NCI-H1105 treated with DMSO at 0.1 percent for 48 hours (cell line): ENCODE measurements around the gene SURF1.
A peak's percentile ranks its signal among the peaks of the same experiment; 100 is the strongest.
"Not testable (repeated sequence)": the region's sequence is repeated elsewhere in the genome, so short reads cannot be mapped to it uniquely, and the experiment has no call there.

Experiments
- DNase-seq: peaks from one replicate; lab custom pipeline; 2025; lab: John Stamatoyannopoulos, UW

The SURF1 gene

GRCh38 chr9:133356391-133357091, at the start of gene SURF1, which contains the start of gene SURF2:
TSS of gene SURF1 (minus strand) at chr9:133356487. CDS start at chr9:133356453, 34 bp downstream.
TSS of gene SURF2 (plus strand) at chr9:133356550. CDS start at chr9:133356593, 43 bp downstream.
- DNase-seq, result peak; percentile 68

DNA sequence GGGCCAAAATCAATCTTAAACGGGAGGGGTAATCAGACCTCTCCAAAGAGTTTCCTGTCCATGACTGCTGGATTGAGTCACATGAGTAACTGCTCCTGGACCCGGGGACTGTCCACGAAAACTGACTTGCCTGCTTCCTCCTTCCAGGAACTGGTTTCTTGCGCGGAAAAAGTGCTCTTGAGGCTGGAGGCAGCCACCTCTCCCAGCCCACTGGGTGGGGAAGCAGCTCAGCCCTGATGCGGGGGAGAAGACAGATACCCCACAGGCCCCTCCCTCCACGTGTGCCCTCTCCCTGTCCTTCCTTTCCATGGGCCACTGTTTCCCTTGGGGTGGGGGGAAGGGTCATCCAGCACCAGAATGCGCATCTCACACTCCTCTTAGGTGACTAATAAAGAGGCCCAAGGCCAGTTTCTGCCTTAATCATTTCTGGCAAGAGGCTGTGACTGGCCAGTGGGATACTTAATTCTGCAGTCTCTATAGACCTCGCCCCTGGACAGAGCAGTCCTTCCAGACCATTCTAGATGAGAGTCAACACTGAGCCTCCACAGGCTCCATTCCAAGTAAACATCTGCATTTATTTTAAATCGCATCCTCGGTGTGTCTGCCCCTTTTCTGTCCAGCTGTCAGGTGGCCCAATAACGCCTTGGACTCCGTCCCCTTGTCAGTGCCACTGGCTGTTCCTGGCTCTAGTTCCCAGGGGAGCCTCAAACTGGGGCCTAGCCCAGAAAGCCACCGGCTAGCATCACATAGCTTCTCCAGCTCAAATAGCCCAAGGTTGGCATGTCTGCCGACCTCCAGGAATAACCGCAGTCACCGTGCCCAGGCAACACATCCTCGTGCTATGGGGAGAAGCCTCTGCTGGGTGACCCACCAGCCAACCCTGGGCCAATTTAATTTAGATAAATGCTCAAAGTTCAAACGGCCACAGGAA, 49.5 kb upstream of the SURF1 start:
- no peak for DNase-seq

- no peak for DNase-seq
Measured at GRCh38 chr9:133404454-133405002, 48.2 kb upstream of the SURF1 start.

DNA sequence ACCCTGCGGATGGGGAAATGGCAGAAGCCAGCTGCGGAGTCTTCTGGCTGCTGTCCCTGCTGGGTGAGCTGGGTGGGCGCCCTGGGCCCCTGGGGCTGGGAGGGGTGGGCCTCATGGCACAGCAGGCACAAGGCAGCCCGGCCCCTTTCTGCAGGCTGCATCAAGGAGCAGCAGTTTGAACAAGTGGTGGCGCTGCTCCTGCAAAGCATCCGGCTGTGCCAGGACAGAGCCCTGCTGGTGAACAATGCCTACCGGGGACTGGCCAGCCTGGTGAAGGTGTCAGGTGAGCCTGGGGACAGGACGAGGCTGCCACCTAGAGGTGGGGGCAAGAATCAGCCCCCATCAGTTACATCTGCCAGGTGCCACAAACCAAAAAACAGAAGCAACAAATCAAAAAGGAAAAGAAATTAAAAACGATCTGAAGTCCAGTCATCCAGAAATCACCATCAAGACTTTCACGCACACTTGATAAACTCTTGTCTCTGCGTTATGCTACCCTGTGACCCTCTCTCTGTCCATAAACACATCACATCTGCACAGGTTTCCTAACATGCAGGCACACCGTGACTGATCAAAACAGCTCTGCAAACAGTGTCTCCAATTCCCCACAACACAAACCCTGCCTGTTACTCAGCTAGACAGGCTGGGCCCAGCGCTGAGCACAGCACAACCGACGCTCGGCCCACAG, 47.6 kb upstream of the SURF1 start:
- no peak for DNase-seq

GRCh38 chr9:133402689-133403088, 46.4 kb upstream of the SURF1 start:
- DNase-seq, result no peak

DNA sequence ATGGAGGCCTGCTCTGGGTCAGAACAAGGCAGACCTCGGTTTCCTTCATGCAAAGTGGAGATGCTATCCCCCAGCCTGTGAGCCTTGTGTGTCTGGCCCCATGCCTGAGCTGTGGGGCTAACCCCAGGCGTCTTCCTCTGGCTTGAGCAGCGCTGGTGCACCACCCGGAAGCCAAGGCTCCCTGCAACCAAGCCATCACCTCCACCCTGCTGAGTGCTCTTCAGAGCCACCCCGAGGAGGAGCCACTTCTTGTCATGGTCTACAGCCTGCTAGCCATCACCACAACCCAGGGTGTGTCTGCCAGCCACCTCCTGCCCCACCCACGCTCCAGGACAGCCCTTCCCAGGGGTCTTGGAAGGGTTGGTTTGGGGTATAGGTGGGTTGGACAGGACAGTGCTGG, 45.3 kb upstream of the SURF1 start:
- no peak for DNase-seq

- no peak for DNase-seq
Measured at GRCh38 chr9:133400292-133400691, 44.0 kb upstream of the SURF1 start.

DNA sequence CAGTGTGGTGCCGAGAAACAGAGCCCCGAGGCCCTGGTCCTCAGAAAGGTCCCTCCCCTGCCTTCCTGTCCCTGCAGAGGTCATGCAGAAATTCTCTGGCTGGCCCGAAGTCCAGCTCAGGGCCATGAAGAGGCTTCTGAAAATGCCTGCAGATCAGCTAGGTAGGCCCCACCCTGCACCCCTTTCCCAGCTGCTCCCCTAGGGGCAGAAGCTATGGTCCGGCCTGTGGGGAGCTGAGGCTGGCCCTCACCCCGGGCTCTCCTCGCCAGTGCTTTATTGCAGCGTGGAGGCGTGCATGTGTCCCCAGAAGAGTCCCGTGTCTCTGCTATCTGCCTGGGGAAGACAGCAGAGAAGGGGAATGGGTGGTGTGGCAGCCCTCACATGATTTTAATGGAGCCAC, 41.6 kb upstream of the SURF1 start:
- no peak for DNase-seq

DNA sequence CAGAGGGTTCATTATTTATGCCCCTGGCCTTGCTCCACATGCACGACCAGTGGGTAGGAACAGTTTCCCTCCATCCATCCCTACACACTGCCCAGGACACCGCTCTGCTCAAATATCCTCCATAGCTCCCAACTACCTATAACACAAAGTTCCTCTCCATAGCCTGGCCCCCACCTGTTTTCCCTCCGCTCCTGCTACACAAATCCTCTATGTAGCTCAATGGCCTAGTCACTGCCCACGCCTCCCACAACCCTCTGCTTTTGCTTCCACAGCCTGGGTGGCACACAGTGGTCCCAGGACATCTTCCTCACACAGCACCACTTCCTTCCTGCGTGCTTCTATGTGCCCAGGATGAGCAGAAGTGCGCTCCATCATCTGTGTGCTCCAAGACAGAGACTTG, 41.1 kb upstream of the SURF1 start:
- no peak for DNase-seq

GRCh38 chr9:133396952-133397351, 40.7 kb upstream of the SURF1 start:
- no peak for DNase-seq

GRCh38 chr9:133394687-133395271, 38.5 kb upstream of the SURF1 start:
- DNase-seq, result no peak

DNA sequence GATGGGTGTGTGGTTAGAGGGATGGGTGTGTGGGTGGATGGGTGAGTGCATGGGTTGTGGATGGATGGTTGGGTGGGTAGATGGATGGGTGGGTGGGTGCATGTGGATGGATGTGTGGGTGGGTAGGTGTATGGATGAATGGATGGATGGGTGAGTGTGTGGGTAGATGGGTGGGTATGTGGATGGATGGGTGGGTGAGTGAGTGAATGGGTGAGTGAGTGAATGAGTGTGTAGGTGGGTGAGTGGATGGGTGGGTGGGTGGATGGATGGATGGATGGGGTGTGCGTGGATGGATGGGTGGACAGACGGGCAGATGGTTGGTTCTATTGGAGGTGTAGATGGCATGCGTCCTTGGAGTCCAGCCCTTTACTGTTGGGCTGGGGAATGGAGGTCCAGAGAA, 37.1 kb upstream of the SURF1 start:
- no peak for DNase-seq

DNA sequence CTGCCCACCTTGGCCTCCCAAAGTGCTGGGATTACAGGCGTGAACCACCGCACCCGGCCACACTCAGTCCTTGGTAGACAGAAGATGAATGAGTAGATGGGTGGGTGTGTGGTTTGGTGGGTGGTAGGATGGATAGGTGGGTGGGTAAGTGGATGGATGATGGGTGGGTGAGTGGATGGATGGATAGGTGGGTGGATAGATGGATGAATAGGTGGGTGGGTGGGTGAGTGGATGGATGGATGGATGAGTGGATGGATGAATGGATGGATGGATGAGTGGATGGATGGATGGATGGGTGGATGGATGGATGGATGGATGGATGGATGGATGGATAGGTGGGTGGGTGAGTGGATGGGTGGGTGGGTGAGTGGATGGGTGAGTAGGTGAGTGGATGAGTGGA, 36.0 kb upstream of the SURF1 start:
- DNase-seq, result not testable (repeated sequence)

DNA sequence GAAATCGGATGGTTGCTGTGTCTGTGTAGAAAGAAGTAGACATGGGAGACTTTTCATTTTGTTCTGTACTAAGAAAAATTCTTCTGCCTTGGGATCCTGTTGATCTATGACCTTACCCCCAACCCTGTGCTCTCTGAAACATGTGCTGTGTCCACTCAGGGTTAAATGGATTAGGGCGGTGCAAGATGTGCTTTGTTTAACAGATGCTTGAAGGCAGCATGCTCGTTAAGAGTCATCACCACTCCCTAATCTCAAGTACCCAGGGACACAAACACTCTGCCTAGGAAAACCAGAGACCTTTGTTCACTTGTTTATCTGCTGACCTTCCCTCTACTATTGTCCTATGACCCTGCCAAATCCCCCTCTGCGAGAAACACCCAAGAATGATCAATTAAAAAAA, 35.2 kb upstream of the SURF1 start:
- DNase-seq, result not testable (repeated sequence)

GRCh38 chr9:133390713-133391112, 34.4 kb upstream of the SURF1 start:
- no peak for DNase-seq

DNA sequence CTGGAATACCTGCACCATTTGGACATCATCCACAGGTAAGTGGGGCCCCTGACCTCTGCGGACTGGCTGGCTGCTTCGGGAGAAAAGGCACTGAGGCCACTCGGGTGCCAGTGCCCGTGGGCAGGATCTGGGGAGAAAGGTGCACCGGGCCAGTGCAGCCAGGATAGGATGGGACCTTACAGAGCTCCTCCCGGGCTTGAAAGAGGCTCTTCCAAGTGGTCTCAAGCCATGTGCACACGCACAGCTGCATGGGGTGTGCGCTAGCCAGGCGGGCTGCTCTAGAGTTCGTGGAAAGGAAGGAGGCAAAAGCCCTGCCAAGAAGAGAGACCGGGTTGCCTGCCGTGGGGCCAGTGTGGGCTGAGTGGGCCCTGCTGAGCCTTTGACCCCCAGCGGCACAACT, 33.3 kb upstream of the SURF1 start:
- no peak for DNase-seq

DNA sequence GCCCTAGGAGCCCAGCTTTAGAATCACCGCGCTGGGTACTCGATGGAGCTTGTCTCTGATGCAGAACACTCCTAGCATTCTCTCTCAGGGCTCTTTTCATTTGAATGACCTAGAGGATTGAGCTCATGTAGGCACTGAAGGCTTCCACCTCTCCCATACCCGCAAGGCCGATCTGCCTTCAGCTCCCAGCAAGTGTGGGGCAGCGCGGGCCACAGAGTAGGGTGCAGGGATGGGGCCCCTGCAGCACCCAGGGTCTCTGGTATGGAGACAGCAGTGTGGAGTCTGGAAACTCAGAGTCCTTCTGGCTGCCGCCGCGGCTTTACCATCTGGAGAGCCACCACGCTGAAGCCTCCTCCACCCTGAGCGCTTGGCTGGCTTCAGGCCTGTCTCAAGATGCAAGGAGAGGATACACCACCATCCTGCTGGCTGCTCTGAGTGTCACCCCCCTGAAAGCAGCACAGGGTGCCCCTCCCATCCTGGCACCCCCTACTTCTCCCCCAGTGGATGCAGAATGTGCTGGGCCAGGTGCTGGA, 32.8 kb upstream of the SURF1 start:
- DNase-seq, result no peak

- DNase-seq, result no peak
Measured at GRCh38 chr9:133387680-133388079, 31.4 kb upstream of the SURF1 start.

DNA sequence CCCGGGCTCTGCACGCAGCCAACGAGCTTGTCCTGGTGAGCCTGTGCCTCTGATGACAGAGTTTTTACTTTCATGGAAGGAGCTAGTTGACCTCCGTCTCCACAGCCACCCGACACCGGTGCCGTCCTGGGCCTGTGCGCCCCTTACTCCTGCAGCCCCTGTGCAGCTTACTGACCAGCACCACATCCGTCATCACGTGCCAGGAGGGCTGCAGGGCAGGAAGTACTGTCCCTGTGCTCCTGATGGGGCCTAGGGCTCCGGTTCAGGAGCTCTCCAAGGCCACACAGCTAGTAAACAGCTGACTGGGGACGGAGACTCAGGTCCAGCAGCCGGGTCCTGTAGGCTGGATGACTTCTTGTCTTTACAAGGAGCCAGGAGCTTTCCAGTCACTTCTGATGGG, 30.1 kb upstream of the SURF1 start:
- no peak for DNase-seq

GRCh38 chr9:133385452-133385851, 29.2 kb upstream of the SURF1 start:
- no peak for DNase-seq

GRCh38 chr9:133384736-133385321, 28.5 kb upstream of the SURF1 start:
- DNase-seq, result no peak
